Endothelial cell of umbilical vein (primary cell): ENCODE measurements around the gene ADD2. TPM values are rescaled to one million over a fixed set of nuclear protein-coding genes. Genes with fewer than 3 reads are reported as not detected.

ENCODE experiments used
- BruUV-seq: library from RNA; stranded (reverse); fragments of 400-500 nt; replicated peaks from 2 replicates; lab custom pipeline; 2021; lab: Mats Ljungman, UMichigan
- CTCF ChIA-PET: fragments of 300-600, 350-600 bp; sonication (Branson Sonifier 250); formaldehyde crosslinking; loops from one replicate; lab custom pipeline; 2021; ENCODE audit warnings: antibody characterized with exemption, inconsistent platforms; lab: Charles Lee
- POLR2A ChIA-PET: fragments of 300-600, 350-600 bp; sonication (Branson Sonifier 250); formaldehyde crosslinking; loops from one replicate; lab custom pipeline; 2021; ENCODE audit warnings: antibody characterized with exemption, inconsistent platforms; lab: Charles Lee
- DNase-seq: peaks from one replicate; pipeline ENCODE4 v3.0.0-alpha.2; 2011; ENCODE audit warnings: low read depth, low spot score
- FAIRE-seq: peaks from 2 replicates; lab custom pipeline; 2011; peaks lifted over from hg19 to GRCh38; lab: Jason Lieb, UNC
- H2AFZ ChIP-seq: 2 replicates; pipeline ENCODE4 v1.6.0; 2012; ENCODE audit warnings: low read depth, low read length, control low read depth, inconsistent platforms
- H3K27ac ChIP-seq: 2 replicates; pipeline ENCODE4 v1.5.1; 2011; ENCODE audit warnings: low read depth, mild to moderate bottlenecking, control low read depth, low read length, moderate library complexity; ENCODE audit not compliant: insufficient read depth
- H3K27me3 ChIP-seq, 2 experiments: 2 replicates each; pipeline versions ENCODE4 v1.6.0 to v1.6.1; 2011; ENCODE audit warnings: low read length in 2 of 2, mixed read lengths in 1 of 2; ENCODE audit not compliant: control insufficient read depth in 2 of 2, insufficient read depth in 2 of 2
- H3K36me3 ChIP-seq, 2 experiments: 2 replicates in 1 of 2; 3 replicates in 1 of 2; pipeline ENCODE4 v1.5.1; 2011; ENCODE audit warnings: low read length in 2 of 2, mild to moderate bottlenecking in 1 of 2, moderate library complexity in 1 of 2; ENCODE audit not compliant: control insufficient read depth in 2 of 2, insufficient read depth in 2 of 2; ENCODE audit errors: extremely low read depth in 1 of 2
- H3K4me1 ChIP-seq: 3 replicates; pipeline ENCODE4 v1.5.1; 2011; ENCODE audit warnings: mild to moderate bottlenecking, low read length; ENCODE audit not compliant: control insufficient read depth, insufficient read depth; ENCODE audit errors: extremely low read depth
- H3K4me2 ChIP-seq: 2 replicates; pipeline ENCODE4 v1.6.1; 2011; ENCODE audit warnings: low read length, control low read depth, mixed read lengths; ENCODE audit not compliant: insufficient read depth
- H3K4me3 ChIP-seq, 3 experiments: fragments of 200-600 bp in 1 of 3; sonication (generic), shearing (Covaris generic) in 1 of 3; replicated peaks in 1 of 3; 2 replicates each; pipeline ENCODE4 v1.5.1; 2011 to 2016; ENCODE audit warnings: control low read depth in 3 of 3, low read length in 3 of 3, mild to moderate bottlenecking in 2 of 3, inconsistent platforms in 1 of 3, low read depth in 1 of 3, moderate library complexity in 1 of 3; ENCODE audit not compliant: insufficient read depth in 1 of 3
- H3K79me2 ChIP-seq: 2 replicates; pipeline ENCODE4 v1.6.0; 2012; ENCODE audit warnings: low read length, inconsistent platforms; ENCODE audit not compliant: control insufficient read depth, insufficient read depth
- H3K9ac ChIP-seq: replicated peaks from 2 replicates; pipeline ENCODE3; 2011; ENCODE audit warnings: low read length, control low read depth; ENCODE audit not compliant: insufficient read depth; ENCODE audit errors: extremely low read depth
- H3K9me1 ChIP-seq: replicated peaks from 3 replicates; pipeline ENCODE4 v1.6.0; 2011; ENCODE audit warnings: mild to moderate bottlenecking, low read length; ENCODE audit not compliant: control insufficient read depth, insufficient read depth; ENCODE audit errors: extremely low read depth
- H3K9me3 ChIP-seq: replicated peaks from 2 replicates; pipeline ENCODE4 v1.5.1; 2012; ENCODE audit warnings: low read length, inconsistent platforms; ENCODE audit not compliant: control insufficient read depth, insufficient read depth
- H4K20me1 ChIP-seq: replicated peaks from 2 replicates; pipeline ENCODE3; 2011; ENCODE audit warnings: mild to moderate bottlenecking, low read length; ENCODE audit not compliant: control insufficient read depth, insufficient read depth; ENCODE audit errors: extremely low read depth
- CTCF ChIP-seq, 2 donors: IDR thresholded peaks; 1 replicate in 1 of 2; 2 replicates in 1 of 2; pipeline ENCODE4 v1.5.1; 2011; ENCODE audit warnings: low read length in 2 of 2, mild to moderate bottlenecking in 2 of 2, moderate library complexity in 2 of 2, control low read depth in 1 of 2, inconsistent platforms in 1 of 2, low read depth in 1 of 2; ENCODE audit not compliant: insufficient read depth in 1 of 2; ENCODE audit errors: extremely low read depth in 1 of 2
- EZH2 ChIP-seq: IDR thresholded peaks from 2 replicates; pipeline ENCODE4 v1.6.1; 2012; ENCODE audit warnings: borderline replicate concordance, low read depth, mild to moderate bottlenecking, moderate library complexity, low read length, inconsistent platforms; ENCODE audit not compliant: severe bottlenecking
- FOS ChIP-seq: IDR thresholded peaks from 2 replicates; pipeline ENCODE4 v1.6.1; 2011; ENCODE audit warnings: mild to moderate bottlenecking, low read length, moderate library complexity, borderline replicate concordance; ENCODE audit not compliant: insufficient read depth
- GATA2 ChIP-seq: IDR thresholded peaks from 2 replicates; pipeline ENCODE4 v1.7.0; 2011; ENCODE audit warnings: low read depth, mild to moderate bottlenecking, moderate library complexity, mixed read lengths, low read length; ENCODE audit not compliant: insufficient read length, insufficient read depth
- JUN ChIP-seq: IDR thresholded peaks from 2 replicates; pipeline ENCODE4 v1.6.1; 2011; ENCODE audit warnings: borderline replicate concordance, low read depth; ENCODE audit not compliant: insufficient read length, insufficient read depth
- MAX ChIP-seq: IDR thresholded peaks from 2 replicates; pipeline ENCODE4 v1.6.1; 2011; ENCODE audit not compliant: insufficient read depth, insufficient read length
- MYC ChIP-seq: IDR thresholded peaks from one replicate; pipeline ENCODE4 v1.6.1; 2011; ENCODE audit warnings: mild to moderate bottlenecking, low read depth, low read length
- POLR2AphosphoS5 ChIP-seq: IDR thresholded peaks from 2 replicates; pipeline ENCODE4 v1.6.1; 2012; ENCODE audit warnings: low read depth, mild to moderate bottlenecking, control low read depth, low read length, moderate library complexity; ENCODE audit not compliant: insufficient read depth
- dilution Hi-C: fragments of 300-500 bp; cut with MboI; formaldehyde crosslinking; loops from one replicate; pipeline ENCODE4 v1.15.0; 2019; ENCODE audit warnings: low sequenced_read_pairs; ENCODE audit not compliant: extremely low pct_ligation_motif_present
- intact Hi-C: fragments of 100-400 bp; cut with micrococcal nuclease; formaldehyde crosslinking; loops from one replicate; pipeline ENCODE4 v1.10.0; 2022
- polyA plus RNA-seq, 4 experiments: library from polyadenylated mRNA; depleted of rRNA in 3 of 4; stranded (reverse) in 3 of 4; unstranded in 1 of 4; fragments of >200 nt; gene quantifications; 2 replicates each; pipeline versions ENCODE4 v1.2.1 to v1.2.3, GENCODE V29; 2011 to 2012; ENCODE audit warnings: missing spikeins in 1 of 4
- total RNA-seq: library from RNA; stranded (reverse); gene quantifications from 2 replicates; pipeline ENCODE4 v1.2.3, GENCODE V29; 2021

ADD2 gene
- total and polyA plus RNA-seq, 2 donors (not counting 3 experiments of a cell fraction or from before 2014, with no cell fraction given), result 0.17 TPM; not detected in 1

- no peaks in the 10 kb centered on the region for H3K4me1 ChIP-seq
- H3K79me2 ChIP-seq, result no peaks in the 10 kb centered on the region
- H3K9me1 ChIP-seq, result no peaks in the 10 kb centered on the region
- no peak overlapping the region for H2AFZ ChIP-seq
- H3K36me3 ChIP-seq, result no peaks in the 10 kb centered on the region
- no peaks in the 10 kb centered on the region for H4K20me1 ChIP-seq
- no peak overlapping the region for H3K9ac ChIP-seq
- ChIA-PET POLR2A (no interaction called here), CTCF (interaction anchor here (0.8 to 6.2 kb wide), 10 partner anchors 17 to 316 kb away, joined by 3 to 258 read pairs (median 15); partner anchors contain the start of gene FAM136A)
- H3K4me2 ChIP-seq, result no peak overlapping the region
- H3K4me3 ChIP-seq, result no peak overlapping the region
- DNase-seq (no peak), FAIRE-seq (no peak)
- dilution Hi-C loops, result no loop called here
- TF ChIP-seq CTCF (IDR thresholded peaks at IDR 0.05; ENCODE audit: extremely low read depth in 1 of 2, insufficient read depth in 1 of 2, low read depth in 1 of 2, low read length in 2 of 2), result no peak
- TF ChIP-seq POLR2AphosphoS5, result no peak
- TF ChIP-seq MAX, result no peak
- intact Hi-C loops, result no loop called here
- no peaks in the 10 kb centered on the region for H3K9me3 ChIP-seq
- BruUV-seq, result no TSS peak
- H3K27me3 ChIP-seq, result peaks cover 8 to 11% of the 10 kb centered on the region in 2 experiments
- H3K27ac ChIP-seq, result no peak overlapping the region
These were observed 148.0 kb downstream of the ADD2 start for GRCh38 chr2:70620020-70620419.

GRCh38 chr2:70619167-70619566 is 148.8 kb downstream of the ADD2 start:
- intact Hi-C loops, result no loop called here
- FAIRE-seq, result no peak
- H3K4me1 ChIP-seq, result no peaks in the 10 kb centered on the region
- no peak overlapping the region for H2AFZ ChIP-seq
- H3K27ac ChIP-seq, result no peak overlapping the region
- no peaks in the 10 kb centered on the region for H4K20me1 ChIP-seq
- no peak overlapping the region for H3K4me3 ChIP-seq
- no TSS peak for BruUV-seq
- POLR2A ChIA-PET, result no interaction called here
- no peaks in the 10 kb centered on the region for H3K36me3 ChIP-seq
- no peaks in the 10 kb centered on the region for H3K9me3 ChIP-seq
- dilution Hi-C loops, result no loop called here
- no peaks in the 10 kb centered on the region for H3K9me1 ChIP-seq
- CTCF ChIA-PET, result interaction anchor here (0.7 to 6.2 kb wide), 16 partner anchors 8 to 316 kb away, joined by 3 to 258 read pairs (median 12); partner anchors contain the start of gene FAM136A
- no peak for DNase-seq
- TF ChIP-seq MAX (no peak), EZH2 (no peak), GATA2 (no peak), MYC (no peak), POLR2AphosphoS5 (no peak), FOS (no peak), JUN (no peak)
- no peak overlapping the region for H3K9ac ChIP-seq
- H3K79me2 ChIP-seq, result no peaks in the 10 kb centered on the region
- H3K4me2 ChIP-seq, result no peak overlapping the region
- H3K27me3 ChIP-seq, result peaks cover 8 to 11% of the 10 kb centered on the region in 2 experiments
